ENCODE measurements around the gene E2F7.

Gene E2F7

DNA sequence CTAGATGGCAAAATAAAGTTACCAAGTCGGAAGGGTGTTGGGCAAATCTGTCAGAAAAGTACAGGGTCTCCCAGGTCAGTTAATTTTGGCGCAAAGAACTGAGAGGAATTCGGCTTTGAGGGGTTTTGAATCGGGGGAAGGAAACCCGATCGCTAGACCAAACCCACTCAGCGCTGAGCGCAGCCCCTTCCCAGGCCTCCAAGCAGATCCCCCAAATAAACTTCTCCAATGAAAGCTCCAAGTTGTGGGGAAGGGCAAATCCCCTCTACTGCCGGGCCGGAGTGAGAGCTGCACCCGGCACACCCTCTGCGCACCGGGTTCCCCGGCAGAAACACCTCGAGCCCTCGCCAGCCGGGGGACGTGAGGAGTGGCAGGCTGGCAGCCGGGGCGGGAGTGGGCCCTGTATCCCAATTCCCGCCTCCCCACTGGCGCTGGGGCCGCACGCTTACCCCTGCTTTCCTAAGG is 441 bp downstream of the E2F7 start:
- no peak for DNase-seq

DNA sequence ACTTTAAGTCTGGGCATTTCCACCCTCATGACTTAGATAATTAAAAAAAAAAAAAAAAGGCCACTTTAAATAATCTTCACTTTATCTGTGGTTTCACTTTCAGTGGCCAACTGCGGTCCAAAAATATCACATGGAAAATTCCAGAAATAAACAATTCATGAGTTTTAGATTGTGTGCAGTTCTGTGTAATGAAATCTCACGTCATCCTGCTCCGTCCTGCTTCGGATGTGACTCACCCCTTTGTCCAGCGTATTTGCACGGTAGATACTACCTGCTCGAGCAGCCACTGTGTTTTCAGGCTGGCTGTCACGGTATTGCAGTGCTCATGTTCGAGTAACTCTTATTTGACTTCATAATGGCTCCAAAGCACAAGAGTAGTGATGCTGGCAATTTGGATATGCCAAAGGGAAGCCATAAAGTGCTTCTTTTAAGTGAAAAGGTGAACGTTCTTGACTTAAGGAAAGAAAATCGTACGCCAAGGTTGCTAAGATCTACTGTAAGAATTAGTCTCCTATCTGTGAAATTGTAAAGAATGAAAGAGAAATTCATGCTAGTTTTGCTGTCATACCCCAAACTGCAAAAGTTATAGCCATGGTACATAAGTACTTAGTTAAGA is 2.4 kb downstream of the E2F7 start:
- DNase-seq: no peak

DNA sequence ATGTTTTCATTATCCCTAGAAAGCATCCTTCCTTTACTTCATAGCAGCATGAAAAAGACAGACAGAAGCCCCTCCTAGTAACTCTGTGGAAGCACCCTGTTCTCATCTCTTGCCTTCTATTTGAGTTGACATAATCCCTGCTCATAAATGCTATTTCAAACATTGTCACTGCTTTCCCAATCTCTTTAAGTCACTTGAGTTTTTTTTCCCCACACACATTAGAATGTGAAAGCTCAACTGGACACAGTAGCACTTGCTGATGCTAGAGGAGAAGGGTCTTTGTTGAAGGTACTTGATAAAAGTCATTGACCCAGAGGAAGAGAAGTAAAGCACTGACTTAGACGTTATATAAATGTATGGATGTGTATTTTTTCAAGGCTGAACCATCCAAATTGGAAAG is 3.0 kb downstream of the E2F7 start:
- DNase-seq: no peak

DNA sequence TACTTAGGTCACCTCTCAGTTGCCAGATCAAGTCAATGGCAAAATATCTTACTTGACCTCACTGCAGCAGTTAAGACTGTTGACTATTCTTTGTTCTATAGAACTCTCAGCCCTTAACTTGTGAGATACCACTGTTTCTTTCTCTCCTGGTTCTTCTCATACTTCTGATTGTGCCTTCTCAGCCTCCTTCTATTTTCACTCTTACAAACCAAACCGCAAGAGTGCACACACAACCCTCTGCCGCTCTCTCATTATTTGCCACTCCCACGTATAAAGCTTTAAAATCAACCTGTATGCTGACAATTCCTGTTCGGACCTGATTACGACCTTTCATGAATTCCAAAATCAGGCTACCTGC is 4.5 kb downstream of the E2F7 start:
- no peak for DNase-seq

DNA sequence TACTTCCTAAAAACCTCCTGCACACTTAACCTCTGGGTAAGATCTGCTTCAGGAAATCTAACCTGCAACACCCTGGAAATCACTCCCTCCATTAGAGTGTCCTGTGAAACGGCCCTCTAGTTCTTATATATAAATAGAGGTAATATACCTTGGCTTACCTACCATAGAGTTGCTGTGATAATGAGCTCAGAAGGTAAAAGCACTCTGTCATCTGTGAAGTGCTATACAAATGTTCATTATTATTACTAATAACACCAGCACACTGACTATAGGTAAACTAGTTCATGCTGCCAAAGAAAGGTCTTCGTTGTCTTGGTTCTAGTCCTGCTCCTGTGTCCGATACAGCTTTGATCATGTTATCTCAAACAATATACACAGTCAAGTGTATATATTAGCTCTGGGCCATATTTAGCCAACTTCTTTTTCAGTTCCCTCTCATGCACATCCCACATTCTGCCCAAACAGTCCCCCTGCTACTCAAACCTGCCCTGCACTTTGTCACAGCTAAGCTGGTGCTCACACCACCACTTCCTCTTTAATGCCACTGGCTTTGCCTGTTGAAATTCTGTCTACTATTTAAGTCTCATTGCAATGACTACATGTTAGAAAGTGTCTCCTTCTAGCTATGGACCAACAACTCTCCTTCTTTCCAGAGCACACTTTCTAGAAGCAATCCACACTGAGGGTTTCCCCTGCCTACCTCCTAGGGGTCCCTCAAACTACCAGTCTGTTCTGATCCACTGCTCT is 5.1 kb downstream of the E2F7 start:
- no peak for DNase-seq

DNA sequence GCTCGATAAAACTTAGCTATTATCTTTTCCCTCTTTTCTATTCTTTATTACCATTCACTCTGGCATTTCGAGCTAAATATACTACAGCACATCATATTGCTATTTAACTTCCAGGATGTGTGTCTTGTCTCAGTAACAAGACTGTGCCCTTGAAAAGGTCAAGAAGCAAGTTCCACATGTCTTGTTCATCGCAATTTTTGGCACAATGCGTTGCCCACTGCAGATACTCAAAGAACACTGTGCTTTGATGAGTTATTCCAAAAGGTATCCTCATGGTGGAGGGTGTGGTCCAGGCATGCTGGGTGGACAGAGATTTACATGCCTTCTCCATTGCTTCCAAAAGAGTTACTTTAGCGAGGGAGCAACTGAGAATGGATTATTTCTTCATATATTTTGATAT is 6.6 kb downstream of the E2F7 start:
- peak; percentile 16 for DNase-seq

DNA sequence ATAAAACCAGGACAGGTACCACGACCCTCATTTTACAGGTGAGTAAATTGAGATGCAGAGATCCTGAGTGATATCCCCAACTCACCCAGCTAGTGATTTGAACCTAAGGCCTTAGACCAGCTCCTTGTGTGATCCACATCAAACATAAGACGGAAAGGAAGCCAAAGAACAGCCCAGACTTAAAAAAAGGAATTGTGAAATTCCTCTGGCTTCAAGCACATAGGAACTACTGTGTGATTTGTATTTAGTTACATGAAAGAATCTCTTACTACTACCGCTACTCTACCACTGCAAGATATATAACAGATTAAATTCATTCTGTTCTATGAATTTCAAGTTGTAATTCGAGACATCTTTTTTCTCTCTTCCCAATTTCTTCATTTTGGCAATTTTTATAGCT is 10.5 kb downstream of the E2F7 start:
- no peak for DNase-seq

DNA sequence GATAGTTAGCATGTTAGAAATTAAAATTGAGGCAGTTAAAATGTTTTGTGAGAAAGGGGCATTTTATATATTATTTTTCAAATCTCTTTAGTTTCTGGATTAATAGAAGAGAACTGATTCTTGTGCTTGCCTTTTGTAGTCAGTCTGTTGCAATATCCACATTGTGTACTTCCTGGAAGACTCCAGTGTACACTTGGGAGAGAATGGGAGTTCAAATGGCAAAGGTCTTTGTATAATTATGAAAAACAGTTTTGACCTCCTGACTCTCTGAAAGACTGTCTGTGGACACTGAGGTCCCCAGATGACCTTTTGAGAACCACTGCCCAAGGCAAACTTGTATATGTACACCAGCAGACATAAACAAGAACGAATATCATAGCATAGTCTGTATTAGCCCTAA is 12.1 kb downstream of the E2F7 start:
- DNase-seq: no peak

DNA sequence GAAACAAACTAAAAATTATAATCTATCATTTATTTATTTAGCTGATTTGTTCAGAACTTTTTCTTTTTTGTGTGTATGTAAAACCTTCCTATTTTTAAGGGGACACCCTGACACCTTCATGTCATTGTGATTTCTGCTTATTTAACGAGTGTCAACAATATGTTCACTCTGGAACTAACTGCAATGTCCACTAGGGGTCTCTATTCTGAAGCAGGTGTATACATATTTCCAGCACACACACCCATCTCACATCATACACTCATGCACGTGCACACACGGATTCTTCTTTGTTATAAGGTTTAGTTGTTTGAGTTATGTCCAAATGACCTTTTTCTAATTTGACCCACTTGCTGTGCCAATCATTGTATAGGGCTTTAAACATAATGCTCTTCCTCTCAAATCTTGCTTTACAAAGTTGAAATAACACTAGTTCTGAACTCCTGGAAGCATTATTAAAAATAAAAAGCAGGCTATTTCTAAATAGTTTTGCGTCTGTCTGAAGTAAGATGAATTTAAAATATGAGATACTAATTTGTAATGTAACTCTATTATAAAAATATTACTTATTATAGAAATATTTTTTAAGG is 15.5 kb downstream of the E2F7 start:
- DNase-seq: peak; percentile 64

DNA sequence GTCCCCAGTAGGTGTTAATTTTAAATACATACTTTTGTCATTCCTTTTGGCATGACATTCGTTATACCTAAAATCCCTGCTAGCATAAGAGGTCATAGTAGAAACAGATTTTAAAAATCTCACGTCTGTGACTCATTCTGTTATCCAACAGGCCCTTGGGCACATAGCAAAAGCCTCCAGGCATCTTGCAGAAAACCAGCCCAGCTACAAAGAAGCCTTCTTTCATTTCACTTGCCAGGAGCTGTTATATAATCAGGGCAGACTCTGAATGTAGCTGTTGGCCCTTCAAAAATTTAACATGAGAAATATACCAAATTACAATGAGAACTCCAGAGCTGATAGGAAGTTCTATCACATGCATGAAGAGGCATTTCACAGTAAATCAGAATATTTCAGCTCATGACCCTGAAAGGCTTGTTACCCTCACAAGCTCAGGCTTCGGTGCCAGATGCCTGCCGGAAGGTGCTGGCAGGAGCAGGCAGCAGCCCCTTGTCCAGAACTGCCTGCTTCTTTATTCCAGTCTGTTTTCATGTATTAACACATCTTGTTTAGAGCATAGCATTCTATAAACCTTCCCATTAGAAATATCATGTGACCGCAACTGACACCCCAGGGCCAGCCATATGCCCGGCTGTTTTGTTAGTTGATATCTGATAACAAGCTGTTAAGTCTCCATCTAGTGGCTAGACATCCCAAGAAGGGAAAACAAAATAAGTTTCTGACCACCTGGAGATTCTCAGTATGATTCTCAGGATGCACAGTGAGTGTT is 17.8 kb downstream of the E2F7 start:
- no peak for DNase-seq

DNA sequence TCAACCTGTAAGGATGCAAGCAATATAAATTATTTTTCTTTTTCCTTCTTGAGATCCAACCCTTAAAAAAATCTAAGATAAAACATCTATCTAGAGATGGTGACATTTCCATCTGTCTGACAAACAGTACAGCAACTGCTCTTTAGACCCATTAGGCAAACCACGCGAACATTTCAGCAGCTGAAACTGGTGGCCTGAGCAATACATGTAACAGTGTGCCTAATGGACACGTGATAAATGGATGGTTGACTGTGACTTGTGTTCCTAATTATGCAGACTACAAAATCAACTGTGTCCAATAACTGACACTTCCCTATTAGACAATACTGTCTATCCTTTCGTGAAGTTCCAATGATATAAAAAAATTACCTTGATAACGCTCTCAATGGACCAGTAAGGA is 18.9 kb downstream of the E2F7 start:
- no peak for DNase-seq

DNA sequence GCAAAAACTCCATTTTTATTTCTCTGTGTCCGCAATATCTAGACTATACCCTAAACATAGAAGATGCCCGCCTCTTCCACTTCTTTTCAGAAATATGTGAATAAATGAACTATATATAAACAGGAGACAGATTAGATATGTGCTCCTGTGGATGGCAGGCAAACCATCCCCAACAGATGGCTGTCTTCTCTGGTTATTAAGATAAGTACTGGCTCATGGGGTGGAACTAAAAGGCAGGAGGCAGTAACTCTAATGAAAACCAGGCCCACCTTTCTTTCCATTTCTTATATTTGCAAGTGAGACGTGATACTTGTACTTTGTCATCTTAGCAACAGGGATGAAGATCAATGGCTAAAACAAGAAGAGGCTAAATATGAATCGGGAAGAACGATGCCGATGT is 20.2 kb downstream of the E2F7 start:
- no peak for DNase-seq

DNA sequence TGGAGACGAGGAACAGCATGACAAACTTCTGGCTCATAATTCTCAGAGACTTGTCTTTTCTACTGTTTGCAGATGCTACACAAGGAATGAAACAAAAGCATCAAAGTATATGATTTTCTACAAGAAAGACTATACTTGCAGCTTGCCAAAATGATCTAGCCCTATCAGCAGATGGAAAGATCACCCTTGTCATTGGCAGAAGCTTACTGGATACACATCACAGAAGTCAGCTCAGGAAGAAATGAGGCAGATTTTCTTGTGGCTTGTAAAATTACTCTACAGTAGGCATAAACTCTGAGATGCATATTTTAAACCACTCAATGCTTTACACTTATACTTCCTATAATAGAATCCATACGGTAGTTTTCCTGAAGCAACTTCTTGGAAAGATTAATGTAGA is 20.6 kb downstream of the E2F7 start:
- DNase-seq: no peak

DNA sequence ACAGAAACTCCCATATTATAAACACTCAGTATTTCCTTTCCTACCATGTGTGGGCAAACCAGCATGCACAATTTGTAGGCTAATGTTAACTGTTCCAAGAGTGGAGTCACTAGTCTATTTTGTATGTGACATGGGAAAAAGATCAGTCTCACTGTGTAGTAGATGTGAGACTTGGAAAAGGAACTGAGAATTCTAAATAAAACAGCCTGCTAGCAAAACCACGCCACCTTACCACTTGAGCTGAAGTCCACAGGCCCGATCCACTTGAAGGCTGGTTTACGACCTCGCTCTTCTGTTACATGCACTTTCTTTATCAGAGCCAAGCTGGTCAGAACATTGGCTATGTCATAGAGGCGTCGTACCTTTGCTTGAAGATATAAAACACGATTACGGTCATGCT is 22.5 kb downstream of the E2F7 start:
- DNase-seq: no peak

DNA sequence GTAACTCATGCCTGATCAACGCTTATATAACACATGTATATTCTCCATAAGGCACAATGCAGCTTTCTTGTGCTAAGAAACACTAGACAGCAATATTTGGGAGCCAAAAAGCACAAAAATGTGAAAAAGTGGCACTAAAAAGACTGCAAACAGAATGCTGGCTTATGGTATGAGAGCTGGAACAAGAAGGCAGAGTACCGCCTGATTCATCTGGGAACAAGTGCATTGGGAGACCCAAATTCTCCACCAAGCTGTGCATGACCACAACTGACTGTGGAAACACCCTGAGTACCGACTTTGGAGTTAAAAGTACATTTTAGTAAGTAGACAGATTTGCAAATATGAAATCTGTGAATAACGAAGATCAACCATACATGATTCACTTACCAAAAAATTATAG is 25.1 kb downstream of the E2F7 start:
- no peak for DNase-seq

DNA sequence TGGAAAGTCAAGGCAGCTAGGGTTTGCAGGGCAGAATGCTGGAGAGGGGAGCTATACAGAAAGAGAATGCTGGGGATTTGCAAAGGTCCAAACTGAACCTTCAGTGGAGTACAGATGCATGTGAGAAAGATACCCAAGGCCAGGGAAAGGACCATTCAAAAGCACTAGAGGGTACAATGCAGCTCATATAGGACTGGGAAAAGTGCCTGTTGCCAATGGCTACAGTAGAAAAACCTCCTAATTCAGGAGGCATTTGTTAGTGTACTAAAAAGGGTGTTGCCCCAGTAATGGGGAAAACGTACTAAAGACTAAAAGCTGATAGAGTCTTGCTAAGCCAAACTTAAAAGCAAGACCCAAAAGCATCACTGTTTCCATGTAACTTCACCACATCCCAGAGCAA is 30.1 kb downstream of the E2F7 start:
- no peak for DNase-seq

DNA sequence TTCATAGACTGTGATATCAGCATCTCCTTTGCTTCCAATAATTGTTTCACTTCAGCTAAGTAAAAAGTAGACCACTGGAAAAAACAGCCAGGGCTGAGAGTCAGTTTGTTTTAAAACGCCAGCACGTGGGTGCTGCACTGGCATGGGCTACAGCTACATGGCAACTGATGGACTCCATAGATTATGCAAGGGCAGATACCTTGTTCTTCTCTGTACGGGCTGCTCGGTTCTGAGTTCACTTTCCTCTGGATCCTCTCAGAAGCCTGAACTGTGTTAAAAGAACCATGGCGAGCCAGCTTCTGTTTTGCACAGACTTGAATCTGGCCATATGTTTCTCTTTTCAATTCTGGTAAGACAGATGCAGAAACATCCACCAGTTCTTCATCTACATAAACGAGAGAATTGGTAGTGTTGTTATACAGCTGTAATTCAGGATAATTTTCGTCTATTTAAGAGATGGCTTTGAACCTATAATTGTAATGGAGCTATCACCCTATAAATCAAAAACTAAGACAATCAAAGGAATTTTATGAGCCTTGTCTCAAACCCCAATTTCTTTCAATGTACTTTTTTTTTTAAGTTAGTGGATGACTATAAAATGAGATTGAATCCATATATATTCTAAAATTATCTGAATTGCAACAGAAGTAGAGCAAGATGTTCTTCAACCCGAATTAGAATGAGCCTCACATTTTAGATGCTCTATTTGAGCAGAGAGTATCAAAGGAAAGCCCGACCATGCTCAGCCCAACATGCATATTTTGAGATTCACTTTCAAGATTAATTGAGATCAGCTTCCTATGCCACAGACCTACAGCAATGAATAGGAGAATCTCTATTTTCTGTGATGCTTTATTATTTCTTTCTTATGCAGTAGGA is 31.5 kb downstream of the E2F7 start:
- DNase-seq: no peak

DNA sequence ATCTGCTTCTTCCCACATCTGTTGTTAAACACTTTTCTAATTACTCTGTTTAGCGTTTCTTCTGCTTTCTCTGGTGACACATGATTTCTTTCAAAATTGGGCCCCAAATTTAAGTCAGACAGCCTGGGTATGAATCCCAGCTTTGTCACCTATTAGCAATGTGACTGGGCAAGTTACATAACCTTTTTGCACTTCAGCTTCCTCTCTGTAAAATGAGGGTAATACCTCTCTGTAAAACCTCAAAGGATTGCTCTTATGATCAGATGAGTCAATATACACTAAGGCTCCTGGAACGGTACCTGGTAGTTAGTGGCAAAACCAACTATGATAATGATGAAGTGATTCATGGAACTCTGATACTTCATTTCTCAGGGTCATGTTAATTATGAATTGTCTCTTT is 33.0 kb downstream of the E2F7 start:
- peak; percentile 61 for DNase-seq

DNA sequence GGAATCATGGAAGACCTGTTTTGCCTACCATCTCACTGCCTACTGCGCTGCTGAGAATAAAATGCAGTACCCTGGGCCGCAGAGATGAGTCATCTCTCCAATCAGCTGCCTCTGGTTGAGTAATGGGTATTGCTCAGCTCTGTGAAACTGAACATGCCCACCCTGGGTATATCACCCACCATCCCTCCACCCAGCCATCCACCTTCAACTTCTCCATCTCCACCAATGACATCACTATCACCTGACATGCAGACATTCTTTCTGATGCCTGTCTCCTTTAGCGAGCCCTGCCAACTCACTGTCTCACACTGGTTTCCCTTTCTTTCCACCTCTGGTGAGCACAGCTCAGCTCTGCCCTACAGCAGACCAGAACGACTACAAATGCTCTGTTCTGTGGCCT is 33.6 kb downstream of the E2F7 start:
- DNase-seq: peak; percentile 19

DNA sequence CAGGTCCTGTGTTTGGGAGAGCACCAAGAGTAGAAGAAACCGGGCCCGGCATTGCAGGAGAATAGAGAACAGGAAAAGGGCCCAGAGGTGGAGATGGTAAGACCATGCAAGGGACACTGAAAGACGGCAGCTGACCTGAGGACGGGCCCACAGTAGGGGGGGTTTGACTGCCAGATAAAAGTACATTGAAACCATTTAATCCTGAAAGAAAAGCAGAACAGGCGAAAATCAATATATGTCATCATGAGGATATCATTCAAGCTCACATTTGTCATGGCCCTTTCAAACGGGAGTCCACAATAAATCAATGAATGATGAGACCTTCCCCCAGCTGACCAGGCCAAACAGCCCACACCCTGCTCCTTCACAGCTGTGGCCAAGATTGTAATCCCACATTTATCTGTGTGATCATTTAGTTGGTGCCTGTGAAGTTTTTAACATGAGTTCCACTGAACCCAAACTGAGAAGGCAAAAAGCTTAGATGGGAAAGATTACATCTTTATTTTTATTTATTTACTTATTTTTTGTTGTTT is 39.5 kb downstream of the E2F7 start:
- DNase-seq: no peak

DNA sequence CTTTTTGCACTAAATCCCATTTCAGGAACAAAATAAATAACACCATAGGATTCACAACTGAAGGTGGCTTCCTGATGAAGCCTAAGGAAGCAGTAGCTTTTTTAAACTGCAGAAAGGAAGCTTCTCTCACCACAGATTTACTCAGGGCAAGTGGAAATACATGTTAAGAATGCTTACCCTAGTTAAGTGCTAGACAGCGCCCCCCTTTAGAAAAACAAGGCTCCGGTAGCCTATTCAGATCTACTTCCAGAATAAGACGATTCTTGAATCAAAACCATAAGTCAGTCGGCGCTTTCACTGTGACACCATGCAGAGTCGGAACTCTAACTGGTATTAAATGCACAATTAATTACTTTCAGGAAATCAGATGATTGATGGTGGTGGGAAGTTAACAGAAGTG is 41.9 kb downstream of the E2F7 start:
- no peak for DNase-seq

DNA sequence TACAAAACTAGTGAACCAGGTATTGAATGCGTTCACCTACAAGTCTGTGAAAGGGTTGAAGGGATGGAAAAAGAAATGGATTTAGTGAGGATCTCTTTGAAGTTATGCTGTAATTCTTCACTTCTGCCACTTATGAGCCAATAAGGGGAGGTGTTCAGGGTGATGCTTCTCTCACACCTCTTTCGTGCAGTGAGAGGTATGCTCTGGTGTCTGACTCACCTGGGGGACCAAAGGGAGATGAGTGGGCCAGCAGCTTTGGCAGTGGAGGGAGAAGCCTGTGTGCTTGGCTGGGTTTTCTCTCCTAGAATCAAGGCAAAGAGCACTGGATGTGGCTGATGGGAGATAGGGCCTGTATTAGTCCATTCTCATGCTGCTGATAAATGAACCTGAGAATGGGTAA is 45.4 kb downstream of the E2F7 start:
- no peak for DNase-seq

DNA sequence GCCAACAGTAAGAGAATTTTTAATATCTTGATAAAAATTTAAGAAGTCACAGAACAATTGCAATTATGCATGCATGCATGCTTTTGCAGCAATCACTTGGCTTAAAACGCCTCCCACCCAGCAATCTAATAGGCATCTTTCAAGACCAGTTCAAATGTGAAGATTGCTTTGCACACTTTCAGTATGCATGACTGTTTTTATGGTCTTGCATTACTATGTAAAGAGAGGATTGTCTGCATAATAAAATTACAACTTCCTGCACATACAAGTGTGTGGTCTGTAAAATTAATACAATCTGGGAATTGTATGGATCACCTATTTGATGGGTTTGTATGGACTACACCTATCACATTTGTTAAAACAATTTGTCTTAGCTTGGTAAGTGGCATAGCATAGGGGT is 48.8 kb downstream of the E2F7 start:
- DNase-seq: no peak

All from fibroblast of skin of right quadriceps (primary cell).